ENCODE measurements around the gene GRM5. TPM values are rescaled to one million over a fixed set of nuclear protein-coding genes. Genes with fewer than 3 reads are reported as not detected.

The GRM5 gene
- total and polyA plus RNA-seq, 2 donors from 2014 or later: 0.06 to 0.63 TPM

DNA sequence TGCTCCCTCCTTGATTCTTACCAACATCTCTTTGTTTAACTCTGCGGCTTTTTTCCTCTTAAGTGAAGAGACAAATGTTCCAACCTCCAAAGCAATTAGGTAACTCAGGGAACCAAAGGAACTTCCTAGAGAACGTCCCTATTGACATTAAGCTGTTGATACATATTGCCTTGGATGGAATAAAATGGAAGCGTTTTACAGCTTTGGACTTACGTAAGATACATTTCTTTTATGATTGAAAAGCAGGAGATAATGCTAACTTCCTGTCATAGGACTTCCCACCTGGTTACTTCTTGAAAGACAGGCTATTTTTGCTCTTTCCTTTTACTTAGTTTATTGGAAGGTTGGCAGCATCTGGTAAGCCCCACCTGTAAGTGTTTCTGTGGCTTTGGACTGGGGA, 482.5 kb downstream of the GRM5 start:
- TF ChIP-seq, protein P1, sequence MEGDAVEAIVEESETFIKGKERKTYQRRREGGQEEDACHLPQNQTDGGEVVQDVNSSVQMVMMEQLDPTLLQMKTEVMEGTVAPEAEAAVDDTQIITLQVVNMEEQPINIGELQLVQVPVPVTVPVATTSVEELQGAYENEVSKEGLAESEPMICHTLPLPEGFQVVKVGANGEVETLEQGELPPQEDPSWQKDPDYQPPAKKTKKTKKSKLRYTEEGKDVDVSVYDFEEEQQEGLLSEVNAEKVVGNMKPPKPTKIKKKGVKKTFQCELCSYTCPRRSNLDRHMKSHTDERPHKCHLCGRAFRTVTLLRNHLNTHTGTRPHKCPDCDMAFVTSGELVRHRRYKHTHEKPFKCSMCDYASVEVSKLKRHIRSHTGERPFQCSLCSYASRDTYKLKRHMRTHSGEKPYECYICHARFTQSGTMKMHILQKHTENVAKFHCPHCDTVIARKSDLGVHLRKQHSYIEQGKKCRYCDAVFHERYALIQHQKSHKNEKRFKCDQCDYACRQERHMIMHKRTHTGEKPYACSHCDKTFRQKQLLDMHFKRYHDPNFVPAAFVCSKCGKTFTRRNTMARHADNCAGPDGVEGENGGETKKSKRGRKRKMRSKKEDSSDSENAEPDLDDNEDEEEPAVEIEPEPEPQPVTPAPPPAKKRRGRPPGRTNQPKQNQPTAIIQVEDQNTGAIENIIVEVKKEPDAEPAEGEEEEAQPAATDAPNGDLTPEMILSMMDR (IDR thresholded peaks at IDR 0.05; ENCODE audit: borderline replicate concordance, extremely low read depth, insufficient read depth): no peak
- no peaks in the 10 kb centered on the region for H3K36me3 ChIP-seq (ENCODE audit: control insufficient read depth in 2 of 3, insufficient read depth in 3 of 3, low read length in 3 of 3)
- H3K9me3 ChIP-seq (ENCODE audit: control insufficient read depth in 2 of 3, insufficient read depth in 1 of 3, low read length in 3 of 3): no peaks in the 10 kb centered on the region
- no peaks in the 10 kb centered on the region for H3K4me1 ChIP-seq (ENCODE audit: control insufficient read depth in 2 of 3, insufficient read depth in 2 of 3, low read depth in 1 of 3, low read length in 3 of 3)
- FAIRE-seq: no peak
- no peaks in the 10 kb centered on the region for H3K27me3 ChIP-seq (ENCODE audit: control insufficient read depth, insufficient read depth, low read length)
- DNase-seq: no peak
- H3K4me3 ChIP-seq (ENCODE audit: low read length in 3 of 3): no peak overlapping the region
- H3K9ac ChIP-seq (ENCODE audit: low read length in 3 of 3): no peak overlapping the region
- H3K27ac ChIP-seq (ENCODE audit: low read depth in 2 of 2, low read length in 2 of 2): no peak overlapping the region
- intact Hi-C loops (cut with DNase I): no loop called here

DNA sequence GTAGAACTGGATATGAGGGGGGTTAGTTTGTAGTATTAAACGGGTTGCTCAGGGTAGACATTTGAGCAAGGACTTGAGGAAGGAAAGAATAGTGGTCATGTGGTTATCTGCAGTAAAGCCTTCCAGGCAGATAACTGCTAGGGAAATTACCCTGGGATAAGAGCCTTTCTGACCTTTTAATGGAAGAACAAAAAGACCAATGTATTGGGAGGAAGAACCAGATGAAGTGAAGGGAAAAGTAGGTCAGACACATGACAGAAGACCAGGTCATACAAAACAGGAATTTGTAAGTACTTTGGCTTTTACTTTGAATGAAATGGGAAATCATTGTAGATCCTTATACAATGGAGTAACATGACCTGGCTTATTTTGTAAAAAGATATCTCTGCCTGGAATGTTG, 486.3 kb downstream of the GRM5 start:
- Histone ChIP-seq H3K27ac (ENCODE audit: low read depth in 2 of 2, low read length in 2 of 2) (no peak overlapping the region), H3K36me3 (ENCODE audit: control insufficient read depth in 2 of 3, insufficient read depth in 3 of 3, low read length in 3 of 3) (no peaks in the 10 kb centered on the region), H3K9ac (ENCODE audit: low read length in 3 of 3) (no peak overlapping the region), H3K4me3 (ENCODE audit: low read length in 3 of 3) (no peak overlapping the region), H3K4me1 (ENCODE audit: control insufficient read depth in 2 of 3, insufficient read depth in 2 of 3, low read depth in 1 of 3, low read length in 3 of 3) (no peaks in the 10 kb centered on the region), H3K27me3 (ENCODE audit: control insufficient read depth, insufficient read depth, low read length) (no peaks in the 10 kb centered on the region), H3K9me3 (ENCODE audit: control insufficient read depth in 2 of 3, insufficient read depth in 1 of 3, low read length in 3 of 3) (no peaks in the 10 kb centered on the region)
- intact Hi-C loops (cut with DNase I): no loop called here
- TF ChIP-seq, protein P1 (IDR thresholded peaks at IDR 0.05; ENCODE audit: borderline replicate concordance, extremely low read depth, insufficient read depth): no peak
- FAIRE-seq (no peak), DNase-seq (no peak)

DNA sequence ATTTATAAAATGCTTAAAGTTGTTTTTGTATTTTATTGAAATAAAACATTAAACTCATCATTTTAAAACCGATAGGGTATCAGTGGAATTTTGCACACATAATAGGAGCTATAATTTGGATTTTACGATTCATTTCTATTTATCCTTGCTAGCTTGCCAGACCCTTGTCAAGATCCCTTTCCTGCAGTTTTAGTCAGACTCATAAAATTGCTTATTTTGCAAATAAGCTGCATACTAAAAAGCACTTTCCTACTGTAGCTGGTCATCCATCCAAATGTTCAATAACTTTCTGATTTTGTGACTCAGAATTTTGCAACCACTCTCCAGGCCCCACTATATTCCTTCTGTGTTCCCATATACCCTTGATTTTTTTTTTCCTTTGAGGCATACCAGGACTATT, 489.0 kb downstream of the GRM5 start:
- H3K27ac ChIP-seq (ENCODE audit: low read depth in 2 of 2, low read length in 2 of 2): no peak overlapping the region
- intact Hi-C loops (cut with DNase I): no loop called here
- no peaks in the 10 kb centered on the region for H3K27me3 ChIP-seq (ENCODE audit: control insufficient read depth, insufficient read depth, low read length)
- FAIRE-seq: no peak
- H3K9ac ChIP-seq (ENCODE audit: low read length in 3 of 3): no peak overlapping the region
- H3K36me3 ChIP-seq (ENCODE audit: control insufficient read depth in 2 of 3, insufficient read depth in 3 of 3, low read length in 3 of 3): no peaks in the 10 kb centered on the region
- H3K9me3 ChIP-seq (ENCODE audit: control insufficient read depth in 2 of 3, insufficient read depth in 1 of 3, low read length in 3 of 3): no peaks in the 10 kb centered on the region
- H3K4me3 ChIP-seq (ENCODE audit: low read length in 3 of 3): no peak overlapping the region
- TF ChIP-seq, protein P1 (IDR thresholded peaks at IDR 0.05; ENCODE audit: borderline replicate concordance, extremely low read depth, insufficient read depth): no peak
- peak in 2 of 5 donors; percentile 13 to 59 for DNase-seq
- H3K4me1 ChIP-seq (ENCODE audit: control insufficient read depth in 2 of 3, insufficient read depth in 2 of 3, low read depth in 1 of 3, low read length in 3 of 3): no peaks in the 10 kb centered on the region

DNA sequence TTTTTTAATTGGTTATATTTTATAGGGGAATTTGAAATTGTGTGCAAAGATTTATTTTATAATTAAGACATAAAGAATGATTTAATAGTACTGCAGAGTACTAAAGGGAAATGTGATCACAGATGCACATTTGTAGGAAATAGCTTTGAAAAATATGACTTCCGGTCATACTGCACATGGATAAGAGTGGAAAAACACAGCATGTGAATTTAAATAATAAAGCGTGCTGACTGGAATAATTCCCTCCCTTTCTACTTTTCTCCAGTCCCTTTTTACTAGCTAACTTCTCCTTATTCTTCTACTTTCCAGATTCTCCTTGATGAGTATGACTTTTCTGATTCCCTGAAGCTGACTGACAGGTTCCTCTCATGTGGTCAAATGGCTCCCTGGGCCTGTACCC, 489.9 kb downstream of the GRM5 start:
- intact Hi-C loops (cut with DNase I): no loop called here
- Histone ChIP-seq H3K4me1 (ENCODE audit: control insufficient read depth in 2 of 3, insufficient read depth in 2 of 3, low read depth in 1 of 3, low read length in 3 of 3) (no peaks in the 10 kb centered on the region), H3K9me3 (ENCODE audit: control insufficient read depth in 2 of 3, insufficient read depth in 1 of 3, low read length in 3 of 3) (no peaks in the 10 kb centered on the region), H3K36me3 (ENCODE audit: control insufficient read depth in 2 of 3, insufficient read depth in 3 of 3, low read length in 3 of 3) (no peaks in the 10 kb centered on the region), H3K27me3 (ENCODE audit: control insufficient read depth, insufficient read depth, low read length) (no peaks in the 10 kb centered on the region), H3K4me3 (ENCODE audit: low read length in 3 of 3) (no peak overlapping the region), H3K27ac (ENCODE audit: low read depth in 2 of 2, low read length in 2 of 2) (no peak overlapping the region), H3K9ac (ENCODE audit: low read length in 3 of 3) (no peak overlapping the region)
- TF ChIP-seq, protein P1 (IDR thresholded peaks at IDR 0.05; ENCODE audit: borderline replicate concordance, extremely low read depth, insufficient read depth): no peak
- FAIRE-seq (no peak), DNase-seq (peak in 2 of 5 donors; percentile 21 to 68)

Measured in kidney (tissue), 14 donors.